Measurements from ENCODE around the gene PRKCA.

The PRKCA gene

GRCh38 chr17:66585472-66585871, 283.1 kb downstream of the PRKCA start:
- Histone ChIP-seq H3K27me3 (ENCODE audit: low read depth, low read length) (peaks cover 4% of the 10 kb centered on the region; the same call in 1 of the 2 replicates), H3K9me3 (ENCODE audit: insufficient read depth, low read length) (no peaks in the 10 kb centered on the region), H4K20me1 (ENCODE audit: insufficient read depth, low read length) (no peaks in the 10 kb centered on the region), H3K9ac (ENCODE audit: low read length) (no peak overlapping the region), H3K79me2 (ENCODE audit: low read length) (no peaks in the 10 kb centered on the region), H2AFZ (ENCODE audit: low read depth, low read length) (no peak overlapping the region), H3K27ac (ENCODE audit: low read length) (no peak overlapping the region), H3K4me1 (ENCODE audit: low read length) (peaks cover 6% of the 10 kb centered on the region), H3K36me3 (replicated peaks; ENCODE audit: low read depth, low read length) (no peaks in the 10 kb centered on the region), H3K4me2 (ENCODE audit: low read length) (no peak overlapping the region), H3K4me3 (ENCODE audit: low read length) (no peak overlapping the region)
- no peak for TF ChIP-seq EZH2phosphoT487 (IDR thresholded peaks at IDR 0.05; ENCODE audit: low read depth)
- no peak for TF ChIP-seq CTCF (IDR thresholded peaks at IDR 0.05; ENCODE audit: low read depth, low read length)

- Histone ChIP-seq H3K9me3 (ENCODE audit: insufficient read depth, low read length) (no peaks in the 10 kb centered on the region), H3K27ac (ENCODE audit: low read length) (no peak overlapping the region), H3K9ac (ENCODE audit: low read length) (no peak overlapping the region), H3K4me3 (ENCODE audit: low read length) (no peak overlapping the region), H3K36me3 (replicated peaks; ENCODE audit: low read depth, low read length) (no peaks in the 10 kb centered on the region), H3K79me2 (ENCODE audit: low read length) (no peaks in the 10 kb centered on the region), H3K4me2 (ENCODE audit: low read length) (no peak overlapping the region), H4K20me1 (ENCODE audit: insufficient read depth, low read length) (no peaks in the 10 kb centered on the region), H3K4me1 (ENCODE audit: low read length) (peaks cover 6% of the 10 kb centered on the region), H3K27me3 (ENCODE audit: low read depth, low read length) (peaks cover 4% of the 10 kb centered on the region; the same call in 1 of the 2 replicates), H2AFZ (ENCODE audit: low read depth, low read length) (no peak overlapping the region)
- TF ChIP-seq CTCF (IDR thresholded peaks at IDR 0.05; ENCODE audit: low read depth, low read length) = no peak
- no peak for TF ChIP-seq EZH2phosphoT487 (IDR thresholded peaks at IDR 0.05; ENCODE audit: low read depth)
Observed at GRCh38 chr17:66589892-66590291, 287.5 kb downstream of the PRKCA start.

GRCh38 chr17:66593116-66593515, 290.7 kb downstream of the PRKCA start:
- TF ChIP-seq CTCF (IDR thresholded peaks at IDR 0.05; ENCODE audit: low read depth, low read length) (no peak), EZH2phosphoT487 (IDR thresholded peaks at IDR 0.05; ENCODE audit: low read depth) (no peak)
- no peak overlapping the region for H3K27ac ChIP-seq (ENCODE audit: low read length)
- peaks cover 3% of the 10 kb centered on the region for H3K4me1 ChIP-seq (ENCODE audit: low read length)
- no peak overlapping the region for H3K9ac ChIP-seq (ENCODE audit: low read length)
- no peaks in the 10 kb centered on the region for H4K20me1 ChIP-seq (ENCODE audit: insufficient read depth, low read length)
- no peak overlapping the region for H3K4me2 ChIP-seq (ENCODE audit: low read length)
- H2AFZ ChIP-seq (ENCODE audit: low read depth, low read length) = no peak overlapping the region
- H3K36me3 ChIP-seq (replicated peaks; ENCODE audit: low read depth, low read length) = no peaks in the 10 kb centered on the region
- no peaks in the 10 kb centered on the region for H3K79me2 ChIP-seq (ENCODE audit: low read length)
- H3K4me3 ChIP-seq (ENCODE audit: low read length) = no peak overlapping the region
- peaks cover 4% of the 10 kb centered on the region; the same call in 1 of the 2 replicates for H3K27me3 ChIP-seq (ENCODE audit: low read depth, low read length)
- no peaks in the 10 kb centered on the region for H3K9me3 ChIP-seq (ENCODE audit: insufficient read depth, low read length)

GRCh38 chr17:66595893-66596292, 293.5 kb downstream of the PRKCA start:
- H4K20me1 ChIP-seq (ENCODE audit: insufficient read depth, low read length) = no peaks in the 10 kb centered on the region
- TF ChIP-seq EZH2phosphoT487 (IDR thresholded peaks at IDR 0.05; ENCODE audit: low read depth) = no peak
- no peak for TF ChIP-seq CTCF (IDR thresholded peaks at IDR 0.05; ENCODE audit: low read depth, low read length)
- no peak overlapping the region for H2AFZ ChIP-seq (ENCODE audit: low read depth, low read length)
- H3K27ac ChIP-seq (ENCODE audit: low read length) = no peak overlapping the region
- no peak overlapping the region for H3K4me2 ChIP-seq (ENCODE audit: low read length)
- H3K79me2 ChIP-seq (ENCODE audit: low read length) = no peaks in the 10 kb centered on the region
- no peak overlapping the region for H3K4me3 ChIP-seq (ENCODE audit: low read length)
- no peaks in the 10 kb centered on the region for H3K9me3 ChIP-seq (ENCODE audit: insufficient read depth, low read length)
- no peaks in the 10 kb centered on the region for H3K4me1 ChIP-seq (ENCODE audit: low read length)
- H3K36me3 ChIP-seq (replicated peaks; ENCODE audit: low read depth, low read length) = no peaks in the 10 kb centered on the region
- H3K9ac ChIP-seq (ENCODE audit: low read length) = no peak overlapping the region
- H3K27me3 ChIP-seq (ENCODE audit: low read depth, low read length) = no peaks in the 10 kb centered on the region
